ENCODE data around the gene UBE2J1.

Gene UBE2J1

DNA sequence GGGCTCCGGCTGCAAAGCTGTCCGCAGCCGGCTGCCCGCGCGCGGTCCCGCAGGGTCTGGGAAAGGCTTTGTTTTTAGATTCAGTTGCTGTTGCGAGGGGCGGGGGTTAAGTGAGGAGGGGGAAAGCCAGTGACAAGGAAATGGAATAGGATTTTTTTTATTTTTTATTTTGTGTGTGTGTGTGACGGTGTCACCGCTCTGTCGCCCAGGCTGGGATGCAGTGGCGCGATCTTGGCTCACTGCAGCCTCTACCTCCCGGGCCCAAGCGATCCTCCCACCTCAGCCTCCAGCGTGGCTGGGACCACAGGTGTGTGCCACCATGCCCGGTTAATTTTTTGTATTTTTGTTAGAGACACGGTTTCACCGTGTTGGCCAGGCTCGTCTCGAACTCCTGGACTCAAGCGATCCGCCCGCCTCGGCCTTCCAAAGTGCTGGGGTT lies 615 bp upstream of the UBE2J1 start:
- peaks cover 27% of the 10 kb centered on the region for H3K79me2 ChIP-seq (ENCODE audit: control insufficient read depth, insufficient read depth, low read length, poor library complexity)
- H3K14ac ChIP-seq (ENCODE audit: low read length): peak overlapping the region; percentile 98
- peak overlapping the region; percentile 98 for H2BK120ac ChIP-seq (ENCODE audit: insufficient read depth, low read length, poor library complexity)
- peak overlapping the region; percentile 93 for H4K91ac ChIP-seq (ENCODE audit: low read depth, low read length)
- peak overlapping the region; percentile 68 for H3K4me2 ChIP-seq (ENCODE audit: low read length)
- H3K27me3 ChIP-seq (ENCODE audit: insufficient read depth, low read length): no peaks in the 10 kb centered on the region
- H3K18ac ChIP-seq (ENCODE audit: low read length): peak overlapping the region; percentile 81
- H2BK5ac ChIP-seq (ENCODE audit: low read depth, low read length, poor library complexity): peak overlapping the region; percentile 98
- H2AFZ ChIP-seq (ENCODE audit: insufficient read depth, low read length, poor library complexity): peak overlapping the region; percentile 92
- H3K23ac ChIP-seq (ENCODE audit: low read length): no peak overlapping the region
- H3K27ac ChIP-seq (ENCODE audit: low read depth, low read length): peak overlapping the region; percentile 98
- H3K4me3 ChIP-seq (ENCODE audit: low read depth, low read length): peak overlapping the region; percentile 91
- H3K9ac ChIP-seq (ENCODE audit: low read length): peak overlapping the region; percentile 84
- H2BK12ac ChIP-seq (ENCODE audit: low read length): peak overlapping the region; percentile 61
- H4K8ac ChIP-seq (ENCODE audit: low read depth, low read length): peak overlapping the region; percentile 96
- peaks cover 13% of the 10 kb centered on the region in 2 experiments for H3K4me1 ChIP-seq (ENCODE audit: control insufficient read depth in 1 of 2, insufficient read depth in 2 of 2, low read length in 2 of 2)
- peaks cover 0 to 2% of the 10 kb centered on the region in 2 experiments for H3K36me3 ChIP-seq (ENCODE audit: control insufficient read depth in 1 of 2, insufficient read depth in 2 of 2, low read length in 2 of 2)
- no CpG with 5 or more reads among the region's 27 CpGs for WGBS (ENCODE audit: extremely low coverage, insufficient coverage, insufficient read length)
- H4K12ac ChIP-seq (ENCODE audit: low read depth, low read length): peak overlapping the region; percentile 96
- DNase-seq: no peak
- peak overlapping the region; percentile 99 for H2AK5ac ChIP-seq (ENCODE audit: low read length)
- H3K9me3 ChIP-seq (ENCODE audit: insufficient read depth, low read depth, low read length): no peaks in the 10 kb centered on the region
- H3K79me1 ChIP-seq (ENCODE audit: low read length): peaks cover 35% of the 10 kb centered on the region
- peak overlapping the region; percentile 99 for H3K4ac ChIP-seq (ENCODE audit: low read depth, low read length)

DNA sequence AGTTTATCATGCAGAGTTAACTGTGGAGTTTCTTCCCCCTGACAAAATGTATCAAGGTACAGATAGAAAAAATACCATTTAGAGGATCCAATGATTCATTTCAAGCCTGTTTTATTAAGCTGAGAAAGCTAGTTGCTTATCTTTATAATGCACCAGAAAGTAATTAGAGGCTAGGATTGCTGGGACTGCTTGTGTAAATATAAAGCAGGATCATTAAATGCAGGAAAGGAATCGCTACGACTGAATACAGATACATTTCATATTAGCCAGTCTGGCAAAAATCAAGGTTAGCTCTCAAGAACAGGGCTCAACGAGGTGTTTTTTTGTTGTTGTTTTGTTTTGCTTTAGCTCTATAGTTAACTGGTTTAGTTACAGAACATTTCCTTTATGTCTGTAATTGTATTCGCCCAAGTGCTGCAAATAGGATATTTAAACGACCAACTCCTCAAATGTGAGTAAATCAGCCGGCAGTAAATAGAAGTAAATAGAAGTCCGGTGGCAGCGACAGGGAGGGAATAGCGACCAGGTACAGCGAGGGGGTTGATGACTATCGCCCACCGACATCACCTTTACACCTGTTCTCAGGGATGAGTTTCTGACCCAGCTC lies 748 bp downstream of the UBE2J1 start:
- Histone ChIP-seq H2BK5ac (ENCODE audit: low read depth, low read length, poor library complexity) (peak overlapping the region; percentile 89), H2BK120ac (ENCODE audit: insufficient read depth, low read length, poor library complexity) (peak overlapping the region; percentile 87), H3K4me2 (ENCODE audit: low read length) (peak overlapping the region; percentile 68), H3K23ac (ENCODE audit: low read length) (no peak overlapping the region), H3K27me3 (ENCODE audit: insufficient read depth, low read length) (no peaks in the 10 kb centered on the region), H3K9ac (ENCODE audit: low read length) (peak overlapping the region; percentile 97), H3K18ac (ENCODE audit: low read length) (peak overlapping the region; percentile 98), H3K4me1 (ENCODE audit: control insufficient read depth in 1 of 2, insufficient read depth in 2 of 2, low read length in 2 of 2) (peaks cover 16 to 18% of the 10 kb centered on the region in 2 experiments), H4K91ac (ENCODE audit: low read depth, low read length) (peak overlapping the region; percentile 93), H2AFZ (ENCODE audit: insufficient read depth, low read length, poor library complexity) (peak overlapping the region; percentile 46), H3K14ac (ENCODE audit: low read length) (peak overlapping the region; percentile 99), H3K79me2 (ENCODE audit: control insufficient read depth, insufficient read depth, low read length, poor library complexity) (peaks cover 33% of the 10 kb centered on the region), H4K12ac (ENCODE audit: low read depth, low read length) (peak overlapping the region; percentile 50), H2BK12ac (ENCODE audit: low read length) (peak overlapping the region; percentile 44), H3K4ac (ENCODE audit: low read depth, low read length) (peak overlapping the region; percentile 95), H3K36me3 (ENCODE audit: control insufficient read depth in 1 of 2, insufficient read depth in 2 of 2, low read length in 2 of 2) (peaks cover 0 to 2% of the 10 kb centered on the region in 2 experiments), H4K8ac (ENCODE audit: low read depth, low read length) (peak overlapping the region; percentile 83), H3K27ac (ENCODE audit: low read depth, low read length) (peak overlapping the region; percentile 98), H3K9me3 (ENCODE audit: insufficient read depth, low read depth, low read length) (no peaks in the 10 kb centered on the region), H2AK5ac (ENCODE audit: low read length) (peak overlapping the region; percentile 33), H3K4me3 (ENCODE audit: low read depth, low read length) (peak overlapping the region; percentile 91), H3K79me1 (ENCODE audit: low read length) (peaks cover 41% of the 10 kb centered on the region)
- no CpG with 5 or more reads among the region's 12 CpGs for WGBS (ENCODE audit: extremely low coverage, insufficient coverage, insufficient read length)
- no peak for DNase-seq

DNA sequence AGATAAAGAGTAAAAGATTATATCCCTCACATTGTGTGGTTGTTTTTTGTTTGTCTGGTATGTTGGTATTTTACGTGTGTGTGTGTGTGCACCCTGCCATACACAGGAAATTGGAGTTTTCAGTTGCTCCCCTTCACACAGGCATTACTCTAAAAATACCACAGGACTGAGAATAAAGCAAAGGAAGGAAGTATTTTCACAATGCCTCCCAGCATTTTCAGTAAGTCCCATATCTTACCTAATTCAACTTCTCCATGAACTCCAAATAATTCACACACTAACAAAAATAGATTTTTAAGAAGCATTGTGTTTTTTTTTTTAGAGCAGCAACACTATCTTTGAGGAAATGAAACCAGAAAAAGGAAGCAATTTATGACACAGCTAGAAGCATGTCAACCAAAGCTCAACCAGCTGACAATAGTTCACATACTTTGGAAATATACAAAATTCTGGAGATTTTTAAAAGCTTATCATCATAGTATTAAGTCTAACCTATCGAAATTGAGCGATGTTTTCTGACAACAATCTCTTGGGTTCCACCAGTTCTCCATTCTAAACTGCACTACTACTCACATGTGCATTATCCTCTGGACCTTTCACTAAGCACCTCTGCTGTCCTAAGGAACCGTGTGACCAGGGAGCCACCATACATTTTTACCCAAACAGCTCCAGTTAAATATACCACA lies 2.1 kb downstream of the UBE2J1 start:
- Histone ChIP-seq H2AFZ (ENCODE audit: insufficient read depth, low read length, poor library complexity) (no peak overlapping the region), H3K9ac (ENCODE audit: low read length) (peak overlapping the region; percentile 83), H3K4me2 (ENCODE audit: low read length) (peak overlapping the region; percentile 74), H2BK12ac (ENCODE audit: low read length) (no peak overlapping the region), H3K27me3 (ENCODE audit: insufficient read depth, low read length) (no peaks in the 10 kb centered on the region), H3K4me3 (ENCODE audit: low read depth, low read length) (peak overlapping the region; percentile 30), H4K8ac (ENCODE audit: low read depth, low read length) (no peak overlapping the region), H3K79me1 (ENCODE audit: low read length) (peaks cover 50% of the 10 kb centered on the region), H3K14ac (ENCODE audit: low read length) (no peak overlapping the region), H3K27ac (ENCODE audit: low read depth, low read length) (peak overlapping the region; percentile 96), H3K23ac (ENCODE audit: low read length) (no peak overlapping the region), H4K12ac (ENCODE audit: low read depth, low read length) (no peak overlapping the region), H2BK120ac (ENCODE audit: insufficient read depth, low read length, poor library complexity) (no peak overlapping the region), H2BK5ac (ENCODE audit: low read depth, low read length, poor library complexity) (peak overlapping the region; percentile 31), H4K91ac (ENCODE audit: low read depth, low read length) (no peak overlapping the region), H3K79me2 (ENCODE audit: control insufficient read depth, insufficient read depth, low read length, poor library complexity) (peaks cover 38% of the 10 kb centered on the region), H3K9me3 (ENCODE audit: insufficient read depth, low read depth, low read length) (no peaks in the 10 kb centered on the region), H2AK5ac (ENCODE audit: low read length) (no peak overlapping the region), H3K4ac (ENCODE audit: low read depth, low read length) (no peak overlapping the region), H3K36me3 (ENCODE audit: control insufficient read depth in 1 of 2, insufficient read depth in 2 of 2, low read length in 2 of 2) (peaks cover 0 to 2% of the 10 kb centered on the region in 2 experiments), H3K18ac (ENCODE audit: low read length) (no peak overlapping the region), H3K4me1 (ENCODE audit: control insufficient read depth in 1 of 2, insufficient read depth in 2 of 2, low read length in 2 of 2) (peaks cover 22 to 23% of the 10 kb centered on the region in 2 experiments)
- WGBS (ENCODE audit: extremely low coverage, insufficient coverage, insufficient read length): no CpG with 5 or more reads among the region's 4 CpGs
- DNase-seq: peak; percentile 52 to 90

DNA sequence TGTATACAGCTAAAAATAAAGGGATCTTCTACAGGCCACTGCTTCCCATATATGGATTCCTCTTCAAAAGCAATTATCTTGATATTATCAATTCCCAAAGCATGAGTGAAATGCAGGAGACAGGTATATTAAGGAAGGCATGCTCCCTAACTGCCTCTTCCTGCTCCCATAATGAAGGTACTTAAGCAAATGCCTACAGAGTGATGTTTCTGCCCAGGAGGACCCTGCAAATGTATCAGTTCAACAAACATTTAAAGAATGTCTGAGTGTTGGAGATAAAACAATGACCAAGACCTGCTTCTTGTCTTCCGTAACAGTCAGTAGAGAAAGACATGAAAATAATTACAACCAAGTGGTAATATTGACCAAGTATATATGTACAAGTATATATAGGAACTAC lies 4.2 kb downstream of the UBE2J1 start:
- H3K4me2 ChIP-seq (ENCODE audit: low read length): peak overlapping the region; percentile 37
- no peak overlapping the region for H4K8ac ChIP-seq (ENCODE audit: low read depth, low read length)
- no peak overlapping the region for H2BK12ac ChIP-seq (ENCODE audit: low read length)

More for the DNA sequence above, 4.2 kb downstream of the UBE2J1 start:
- H4K91ac ChIP-seq (ENCODE audit: low read depth, low read length): no peak overlapping the region
- H3K27ac ChIP-seq (ENCODE audit: low read depth, low read length): peak overlapping the region; percentile 96
- no peaks in the 10 kb centered on the region for H3K9me3 ChIP-seq (ENCODE audit: insufficient read depth, low read depth, low read length)
- H3K36me3 ChIP-seq (ENCODE audit: control insufficient read depth in 1 of 2, insufficient read depth in 2 of 2, low read length in 2 of 2): peaks cover 0 to 2% of the 10 kb centered on the region in 2 experiments
- peaks cover 55% of the 10 kb centered on the region for H3K79me1 ChIP-seq (ENCODE audit: low read length)
- no peak overlapping the region for H2AK5ac ChIP-seq (ENCODE audit: low read length)
- DNase-seq: peak; percentile 82 to 96
- H3K4ac ChIP-seq (ENCODE audit: low read depth, low read length): no peak overlapping the region
- H3K23ac ChIP-seq (ENCODE audit: low read length): no peak overlapping the region
- no peak overlapping the region for H3K14ac ChIP-seq (ENCODE audit: low read length)
- H3K18ac ChIP-seq (ENCODE audit: low read length): no peak overlapping the region
- H3K4me1 ChIP-seq (ENCODE audit: control insufficient read depth in 1 of 2, insufficient read depth in 2 of 2, low read length in 2 of 2): peaks cover 27 to 34% of the 10 kb centered on the region in 2 experiments
- H4K12ac ChIP-seq (ENCODE audit: low read depth, low read length): no peak overlapping the region
- WGBS (ENCODE audit: extremely low coverage, insufficient coverage, insufficient read length): no CpG with 5 or more reads among the region's 1 CpG
- H2AFZ ChIP-seq (ENCODE audit: insufficient read depth, low read length, poor library complexity): no peak overlapping the region
- H3K79me2 ChIP-seq (ENCODE audit: control insufficient read depth, insufficient read depth, low read length, poor library complexity): peaks cover 46% of the 10 kb centered on the region
- no peak overlapping the region for H3K4me3 ChIP-seq (ENCODE audit: low read depth, low read length)
- H3K9ac ChIP-seq (ENCODE audit: low read length): no peak overlapping the region
- H2BK5ac ChIP-seq (ENCODE audit: low read depth, low read length, poor library complexity): no peak overlapping the region
- H2BK120ac ChIP-seq (ENCODE audit: insufficient read depth, low read length, poor library complexity): no peak overlapping the region
- H3K27me3 ChIP-seq (ENCODE audit: insufficient read depth, low read length): no peaks in the 10 kb centered on the region

All from trophoblast cell (in vitro differentiated cells and primary cell).